ENCODE measurements around the gene GPC3. TPM values are rescaled to one million over a fixed set of nuclear protein-coding genes. Genes with fewer than 3 reads are reported as not detected.

The GPC3 gene
- total RNA-seq, 1 donor from 2014 or later: 1,039 TPM

- no peaks in the 10 kb centered on the region for H3F3A ChIP-seq (ENCODE audit: low read depth)
- H3K4me1 ChIP-seq: no peaks in the 10 kb centered on the region
- H3K27ac Mint-ChIP-seq: no peak overlapping the region
- no peaks in the 10 kb centered on the region for H3K36me3 ChIP-seq
- no peak for DNase-seq (ENCODE audit: low spot score)
- H3K27ac ChIP-seq: no peak overlapping the region
- no peaks in the 10 kb centered on the region for H3K27me3 ChIP-seq
- H3K4me3 ChIP-seq: no peak overlapping the region
- H3K4me2 ChIP-seq: no peak overlapping the region
- H3K79me2 ChIP-seq (ENCODE audit: low read depth): no peaks in the 10 kb centered on the region
- no peaks in the 10 kb centered on the region for H3K9me3 Mint-ChIP-seq
- no peak overlapping the region for H3K4me3 Mint-ChIP-seq
- no peaks in the 10 kb centered on the region for H4K20me1 ChIP-seq (ENCODE audit: low read depth)
- no peaks in the 10 kb centered on the region for H3K9me3 ChIP-seq (ENCODE audit: low read depth)
- H3K36me3 Mint-ChIP-seq: peaks cover 5% of the 10 kb centered on the region
- no peaks in the 10 kb centered on the region for H3K27me3 Mint-ChIP-seq (ENCODE audit: insufficient read depth, low read depth)
- H3K9ac ChIP-seq: no peak overlapping the region
- TF ChIP-seq EZH2phosphoT487 (IDR thresholded peaks at IDR 0.05) (no peak), EZH2 (IDR thresholded peaks at IDR 0.05) (no peak), CTCF (IDR thresholded peaks at IDR 0.05) (no peak)
- no peak overlapping the region for H2AFZ ChIP-seq (replicated peaks)
- H3K4me1 Mint-ChIP-seq: peaks cover 4% of the 10 kb centered on the region
Observed at GRCh38 chrX:133579631-133580030, 405.8 kb downstream of the GPC3 start.

- no peak overlapping the region for H3K27ac Mint-ChIP-seq
- H3K36me3 Mint-ChIP-seq: peaks cover 5% of the 10 kb centered on the region
- peaks cover 4% of the 10 kb centered on the region for H3K4me1 Mint-ChIP-seq
- Histone ChIP-seq H3K36me3 (peaks cover 11% of the 10 kb centered on the region), H3K9me3 (ENCODE audit: low read depth) (peaks cover 10% of the 10 kb centered on the region), H3K4me1 (no peaks in the 10 kb centered on the region), H4K20me1 (ENCODE audit: low read depth) (no peaks in the 10 kb centered on the region), H3F3A (ENCODE audit: low read depth) (no peaks in the 10 kb centered on the region), H3K4me3 (no peak overlapping the region), H3K27ac (no peak overlapping the region), H2AFZ (replicated peaks) (no peak overlapping the region), H3K79me2 (ENCODE audit: low read depth) (no peaks in the 10 kb centered on the region), H3K9ac (no peak overlapping the region), H3K4me2 (no peak overlapping the region), H3K27me3 (no peaks in the 10 kb centered on the region)
- no peak for DNase-seq (ENCODE audit: low spot score)
- no peaks in the 10 kb centered on the region for H3K27me3 Mint-ChIP-seq (ENCODE audit: insufficient read depth, low read depth)
- no peak for TF ChIP-seq CTCF (IDR thresholded peaks at IDR 0.05)
- TF ChIP-seq EZH2 (IDR thresholded peaks at IDR 0.05): no peak
- no peak for TF ChIP-seq EZH2phosphoT487 (IDR thresholded peaks at IDR 0.05)
- H3K9me3 Mint-ChIP-seq: peaks cover 12% of the 10 kb centered on the region
- H3K4me3 Mint-ChIP-seq: no peak overlapping the region
Observed at GRCh38 chrX:133576876-133577275, 408.5 kb downstream of the GPC3 start.

GRCh38 chrX:133575501-133576136 lies 409.8 kb downstream of the GPC3 start:
- peaks cover 10% of the 10 kb centered on the region for H3K9me3 ChIP-seq (ENCODE audit: low read depth)
- no peaks in the 10 kb centered on the region for H3K79me2 ChIP-seq (ENCODE audit: low read depth)
- Mint-ChIP-seq H3K9me3 (peaks cover 15% of the 10 kb centered on the region), H3K4me1 (peaks cover 4% of the 10 kb centered on the region), H3K27me3 (ENCODE audit: insufficient read depth, low read depth) (no peaks in the 10 kb centered on the region), H3K36me3 (peaks cover 5% of the 10 kb centered on the region), H3K4me3 (no peak overlapping the region), H3K27ac (no peak overlapping the region)
- no peak overlapping the region for H3K4me3 ChIP-seq
- H3K4me1 ChIP-seq: no peaks in the 10 kb centered on the region
- H3K9ac ChIP-seq: no peak overlapping the region
- no peak overlapping the region for H3K27ac ChIP-seq
- no peak overlapping the region for H3K4me2 ChIP-seq
- no peak overlapping the region for H2AFZ ChIP-seq (replicated peaks)
- no peak for TF ChIP-seq EZH2phosphoT487 (IDR thresholded peaks at IDR 0.05)
- no peak for TF ChIP-seq CTCF (IDR thresholded peaks at IDR 0.05)
- no peak for TF ChIP-seq EZH2 (IDR thresholded peaks at IDR 0.05)
- H3K27me3 ChIP-seq: no peaks in the 10 kb centered on the region
- H3K36me3 ChIP-seq: peaks cover 12% of the 10 kb centered on the region
- H3F3A ChIP-seq (ENCODE audit: low read depth): no peaks in the 10 kb centered on the region
- no peak for DNase-seq (ENCODE audit: low spot score)
- no peaks in the 10 kb centered on the region for H4K20me1 ChIP-seq (ENCODE audit: low read depth)
